Mammary epithelial cell (primary cell): Measurements from ENCODE around the gene BHLHE23.

Experiments
- CTCF ChIP-seq, 2 donors: IDR thresholded peaks in 1 of 2; conservative IDR thresholded peaks in 1 of 2; 2 replicates each; pipeline ENCODE4 v1.5.1; 2011 to 2012; ENCODE audit warnings: inconsistent platforms in 2 of 2, low read length in 2 of 2, mild to moderate bottlenecking in 2 of 2, control low read depth in 1 of 2, low read depth in 1 of 2; ENCODE audit not compliant: insufficient read depth in 1 of 2; ENCODE audit errors: extremely low read depth in 1 of 2
- EZH2 ChIP-seq: IDR thresholded peaks from 2 replicates; pipeline ENCODE4 v1.6.1; 2012; ENCODE audit warnings: low read length, inconsistent platforms, borderline replicate concordance

- TF ChIP-seq CTCF (conservative IDR thresholded peaks at IDR 0.05 in 1 of 2, IDR thresholded peaks at IDR 0.05 in 1 of 2; ENCODE audit: extremely low read depth in 1 of 2, insufficient read depth in 1 of 2, low read depth in 1 of 2, low read length in 2 of 2) (no peak), EZH2 (no peak)
These were observed 4.3 kb downstream of the BHLHE23 start for GRCh38 chr20:63002511-63002910.
